HG03575 (cell line): Measurements from ENCODE around the gene HELQ.
"Not testable (repeated sequence)": the region's sequence is repeated elsewhere in the genome, so short reads cannot be mapped to it uniquely, and the experiment has no call there.

Experiments
- ATAC-seq: cut with Tn5 transposase; IDR thresholded peaks from one replicate; pipeline ENCODE4 v1.9.1; 2021; ENCODE audit not compliant: unreplicated experiment, insufficient number of reproducible peaks, low FRiP score; ENCODE audit errors: extremely low read depth

The HELQ gene

DNA sequence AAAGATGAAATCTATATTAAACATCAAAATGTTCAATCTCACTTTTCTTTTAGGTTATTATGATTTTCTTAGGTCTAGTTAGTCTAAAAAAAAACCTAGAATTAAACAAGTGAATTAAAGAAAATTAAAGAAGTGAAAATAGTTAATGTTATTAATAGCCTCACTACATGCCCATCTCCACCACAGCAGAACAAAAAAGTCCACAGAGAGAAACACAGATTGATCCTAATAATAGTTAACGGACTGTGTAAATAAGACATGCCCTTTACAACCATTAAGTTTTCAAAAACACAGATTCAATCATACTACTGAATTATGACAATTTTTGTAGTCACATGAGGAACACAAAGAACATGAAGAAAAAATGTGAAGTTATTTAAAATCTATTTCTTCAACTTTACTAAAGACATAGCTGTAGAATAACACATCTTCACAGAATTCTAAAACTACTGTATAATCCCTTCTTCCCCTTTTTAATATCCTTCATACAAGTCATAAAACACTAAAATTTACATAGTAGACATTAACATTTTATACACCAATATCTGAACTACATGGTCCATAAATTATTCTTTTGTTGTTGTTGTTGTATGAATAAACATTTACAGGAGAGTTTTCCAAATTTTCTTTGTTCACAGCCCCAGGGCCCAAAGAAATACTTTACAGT lies 15.3 kb downstream of the HELQ start:
- ATAC-seq: no peak

DNA sequence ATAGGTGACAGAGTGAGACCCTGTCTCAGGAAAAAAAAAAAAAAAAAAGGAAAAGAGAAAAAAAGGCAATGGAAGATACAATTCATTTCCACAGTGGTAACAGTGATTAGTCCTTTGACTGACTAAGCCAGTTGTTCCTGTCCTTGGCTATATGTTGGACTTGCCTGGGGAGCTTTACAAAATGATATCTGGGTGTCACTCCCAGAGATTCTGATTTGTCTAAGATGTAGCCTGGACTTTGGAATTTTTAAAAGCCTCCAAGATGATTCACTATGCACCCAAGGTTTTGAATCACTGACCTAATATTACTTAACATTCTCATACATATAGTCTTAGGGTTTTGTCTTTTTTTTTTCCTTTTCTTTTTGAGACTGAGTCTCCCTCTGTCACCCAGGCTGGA lies 16.9 kb downstream of the HELQ start:
- ATAC-seq: no peak

DNA sequence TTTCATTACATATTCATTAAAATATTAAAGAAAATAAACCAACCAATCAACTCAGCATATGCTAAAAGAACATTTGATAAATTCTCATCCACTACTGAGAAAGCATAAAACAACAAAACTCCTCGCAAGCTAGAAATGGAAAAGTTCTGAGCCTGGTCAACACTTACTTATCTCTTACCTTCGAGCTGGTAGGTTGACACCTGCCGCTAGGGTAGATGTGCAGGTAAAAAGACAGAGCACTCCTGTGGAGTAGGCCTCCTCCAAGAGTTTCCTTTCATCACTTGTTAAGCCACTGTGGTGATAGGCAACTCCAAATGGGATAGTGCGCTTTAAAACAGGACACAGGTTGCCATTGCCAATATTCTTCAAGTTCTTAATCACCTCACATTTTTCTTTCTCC lies 18.9 kb downstream of the HELQ start:
- no peak for ATAC-seq

DNA sequence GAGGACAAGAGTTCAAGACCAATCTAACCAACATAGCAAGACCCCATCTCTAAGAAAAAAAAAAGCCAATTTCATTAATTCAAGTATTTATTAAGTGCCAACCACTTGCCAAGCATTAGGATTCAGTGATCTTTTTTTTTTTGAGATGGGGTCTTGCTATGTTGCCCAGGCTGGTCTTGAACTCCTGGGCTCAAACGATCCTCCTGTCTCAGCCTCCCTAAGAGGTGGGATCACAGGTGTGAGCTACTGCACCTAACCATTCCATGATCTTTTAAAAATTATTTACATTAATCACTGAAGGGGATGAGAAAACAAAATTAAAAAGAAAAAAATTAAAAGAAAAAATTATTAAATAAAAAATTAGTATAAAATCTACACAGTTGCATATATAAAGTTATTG lies 24.4 kb downstream of the HELQ start:
- no peak for ATAC-seq

DNA sequence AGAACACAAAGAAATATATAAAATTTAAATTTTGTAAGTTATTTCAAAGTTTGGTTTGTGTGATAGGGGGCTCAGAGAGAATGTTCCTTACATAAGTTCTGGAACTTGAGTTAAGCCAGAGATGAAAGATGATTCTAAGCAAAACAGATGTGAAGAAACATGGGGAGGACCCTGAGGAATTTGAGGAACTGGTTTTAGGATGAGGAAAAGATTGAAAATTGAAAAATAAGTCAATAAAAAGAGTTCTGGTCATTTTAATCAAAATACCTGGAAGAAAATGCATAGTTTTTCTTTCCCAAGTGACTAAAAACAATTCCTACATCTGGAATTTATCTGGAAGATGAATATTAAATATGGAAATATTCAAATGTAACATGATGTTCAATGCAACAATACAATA lies 37.4 kb downstream of the HELQ start:
- ATAC-seq: no peak

DNA sequence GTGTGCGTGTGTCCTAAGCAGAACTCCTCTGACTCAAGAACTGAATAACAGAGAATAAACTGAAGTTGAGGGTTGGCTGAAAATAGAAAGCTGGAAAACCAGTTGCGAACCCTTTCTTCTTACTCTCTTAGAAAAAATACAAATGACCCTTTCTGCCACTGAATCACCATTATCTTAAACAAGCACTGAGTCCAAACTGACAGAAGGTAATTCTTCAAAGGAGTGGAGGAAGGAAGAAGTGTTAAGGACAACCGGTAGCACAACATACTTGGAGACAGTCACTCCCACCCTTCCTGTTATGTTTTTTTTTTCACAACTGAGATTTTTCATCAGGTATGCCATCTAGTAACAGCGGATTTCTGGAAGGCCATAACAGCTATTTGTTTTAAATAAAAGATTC lies 38.1 kb downstream of the HELQ start:
- no peak for ATAC-seq

DNA sequence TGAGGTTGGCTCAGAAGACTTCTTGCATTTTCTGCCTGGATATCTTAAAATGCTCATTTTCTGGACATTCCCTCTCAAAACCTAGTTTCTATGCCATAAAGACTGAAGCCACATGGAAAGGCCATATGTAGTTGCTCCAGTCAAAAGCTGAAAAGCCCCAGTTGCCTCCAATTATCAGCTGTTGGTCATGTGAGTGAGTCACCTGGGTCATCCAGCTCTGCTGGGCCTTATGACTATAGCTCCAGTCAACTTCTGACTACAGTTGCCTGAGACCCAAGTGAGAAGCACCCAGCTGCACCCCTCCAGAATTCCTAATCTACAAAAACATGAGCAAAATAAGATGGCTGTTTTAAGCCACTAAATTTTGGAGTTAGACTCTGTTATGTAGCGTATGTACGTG lies 41.9 kb downstream of the HELQ start:
- ATAC-seq: no peak

DNA sequence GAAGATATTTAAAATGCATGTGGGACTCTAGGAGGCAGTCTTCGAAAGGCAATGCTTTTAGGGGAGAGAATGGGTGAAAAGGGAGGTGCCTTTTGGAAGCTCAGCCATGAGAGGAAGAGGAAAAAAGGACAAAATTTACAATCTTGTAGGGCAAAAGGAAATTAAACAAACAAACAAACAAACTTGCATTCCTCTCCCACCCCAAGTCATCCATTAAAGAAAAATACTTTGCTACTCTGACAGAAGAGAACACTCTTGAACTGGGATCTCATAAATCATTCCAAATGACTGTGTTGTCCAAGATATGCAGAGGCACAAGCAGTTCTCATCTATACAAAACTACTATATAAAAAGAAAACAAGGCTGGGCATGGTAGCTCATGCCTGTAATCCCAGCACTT lies 46.7 kb downstream of the HELQ start:
- no peak for ATAC-seq

DNA sequence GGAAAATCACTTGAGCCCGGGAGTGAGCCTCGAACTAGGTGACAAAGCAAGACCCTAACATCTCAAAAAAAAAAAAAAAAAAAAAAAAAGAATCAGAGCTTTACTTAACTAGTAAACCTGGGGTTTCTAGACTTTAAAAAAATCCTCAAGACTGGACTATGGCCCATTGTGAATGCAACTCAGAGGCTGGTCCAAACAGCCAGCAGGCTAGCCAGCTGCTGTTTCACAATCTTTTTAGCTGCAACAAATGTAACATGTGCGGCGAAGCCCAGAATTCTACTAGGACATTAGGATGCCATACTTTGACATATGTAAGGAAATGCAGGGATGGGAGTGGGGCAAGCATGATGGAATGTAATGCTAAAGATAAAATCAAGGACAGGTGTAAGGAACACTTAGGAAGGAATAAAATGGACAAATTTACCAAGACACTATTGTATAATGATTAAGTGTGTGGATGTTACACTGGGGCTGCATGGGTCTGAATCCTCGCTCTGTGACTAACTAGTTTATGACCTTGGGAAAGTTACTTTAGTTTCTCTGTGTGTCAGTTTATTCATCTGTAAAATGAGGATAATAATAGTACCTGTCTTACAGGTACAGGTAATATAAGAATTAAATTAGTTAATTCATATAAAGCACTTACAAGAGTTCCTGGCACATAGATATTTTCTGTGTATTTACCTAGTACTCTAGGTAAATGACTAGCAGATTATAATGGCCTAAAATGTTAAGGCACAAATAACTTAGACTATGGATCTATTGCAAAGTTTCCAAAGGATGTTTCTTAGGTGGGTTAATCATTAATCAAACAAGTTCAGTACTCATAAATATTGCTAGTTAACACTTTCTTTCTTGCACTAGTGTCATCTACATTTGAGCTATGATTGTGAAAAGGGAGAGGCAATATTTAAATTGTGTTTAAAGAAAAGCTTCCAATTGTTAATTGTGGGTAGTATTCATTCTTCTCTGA lies 49.5 kb downstream of the HELQ start:
- ATAC-seq: no peak

DNA sequence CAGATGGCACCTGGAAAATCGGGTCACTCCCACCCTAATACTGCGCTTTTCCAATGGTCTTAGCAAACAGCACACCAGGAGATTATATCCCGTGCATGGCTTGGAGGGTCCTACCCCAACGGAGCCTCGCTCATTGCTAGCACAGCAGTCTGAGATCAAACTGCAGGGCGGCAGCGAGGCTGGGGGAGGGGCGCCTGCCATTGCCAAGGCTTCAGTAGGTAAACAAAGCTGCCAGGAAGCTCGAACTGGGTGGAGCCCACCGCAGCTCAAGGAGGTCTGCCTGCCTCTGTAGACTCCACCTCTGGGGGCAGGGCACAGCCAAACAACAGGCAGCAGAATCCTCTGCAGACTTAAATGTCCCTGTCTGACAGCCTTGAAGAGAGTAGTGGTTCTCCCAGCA lies 57.5 kb downstream of the HELQ start:
- ATAC-seq: not testable (repeated sequence)

DNA sequence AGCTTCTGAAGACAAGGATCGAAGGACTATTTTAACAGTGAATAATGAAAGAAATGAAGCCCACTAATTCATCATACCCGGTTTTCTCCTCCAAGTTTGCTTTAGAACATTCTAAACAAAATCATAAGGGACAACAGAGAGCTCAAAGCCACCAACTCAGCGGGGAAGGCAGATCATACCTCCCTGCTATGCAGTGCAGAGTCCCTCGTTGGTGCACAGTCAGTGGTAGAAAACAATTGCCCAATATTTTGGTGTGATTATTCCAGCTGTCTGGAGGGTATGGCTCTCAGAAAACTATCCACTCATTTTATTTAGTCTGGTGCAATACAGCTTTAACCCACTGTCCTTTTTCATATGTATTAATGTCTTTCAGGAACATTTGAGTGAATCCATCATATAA lies 61.7 kb downstream of the HELQ start:
- no peak for ATAC-seq

DNA sequence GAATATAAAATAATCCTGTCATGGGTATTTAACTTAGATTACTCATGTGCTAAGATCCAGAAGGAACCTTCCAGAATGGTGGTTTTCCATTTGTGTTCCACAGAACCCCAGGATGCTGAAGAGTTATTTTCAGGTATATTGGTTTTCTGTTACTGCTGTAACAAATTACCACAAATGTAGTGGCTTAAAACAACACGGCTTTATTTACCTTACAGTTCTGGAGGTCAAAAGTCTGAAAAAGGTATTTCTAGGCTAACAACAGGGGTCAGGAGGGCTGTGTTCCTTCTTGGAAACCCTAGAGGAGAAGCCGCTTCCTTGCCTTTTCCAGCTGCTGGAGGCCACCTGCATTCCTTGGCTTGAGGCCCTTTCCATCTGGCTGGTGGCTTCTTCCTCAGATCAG lies 63.1 kb downstream of the HELQ start:
- ATAC-seq: no peak

DNA sequence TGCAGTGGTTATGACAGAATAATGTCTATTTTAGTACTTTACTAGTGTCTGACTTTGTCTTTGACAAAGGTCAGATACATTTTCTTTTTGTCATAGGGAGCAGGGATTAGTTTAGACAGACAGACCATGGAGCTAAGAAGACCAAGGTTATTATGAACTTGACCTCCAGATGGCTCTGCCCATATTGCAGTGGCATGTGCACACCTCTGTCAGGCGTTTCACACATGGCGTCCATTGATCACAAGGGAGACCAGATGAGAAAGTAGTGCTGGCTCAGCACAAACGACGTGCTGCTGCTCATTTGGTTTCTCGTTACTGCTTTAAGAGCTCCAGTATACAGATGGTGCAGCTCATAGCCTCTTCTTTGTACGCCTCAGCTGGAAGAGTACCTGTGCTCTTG lies 64.7 kb downstream of the HELQ start:
- no peak for ATAC-seq

DNA sequence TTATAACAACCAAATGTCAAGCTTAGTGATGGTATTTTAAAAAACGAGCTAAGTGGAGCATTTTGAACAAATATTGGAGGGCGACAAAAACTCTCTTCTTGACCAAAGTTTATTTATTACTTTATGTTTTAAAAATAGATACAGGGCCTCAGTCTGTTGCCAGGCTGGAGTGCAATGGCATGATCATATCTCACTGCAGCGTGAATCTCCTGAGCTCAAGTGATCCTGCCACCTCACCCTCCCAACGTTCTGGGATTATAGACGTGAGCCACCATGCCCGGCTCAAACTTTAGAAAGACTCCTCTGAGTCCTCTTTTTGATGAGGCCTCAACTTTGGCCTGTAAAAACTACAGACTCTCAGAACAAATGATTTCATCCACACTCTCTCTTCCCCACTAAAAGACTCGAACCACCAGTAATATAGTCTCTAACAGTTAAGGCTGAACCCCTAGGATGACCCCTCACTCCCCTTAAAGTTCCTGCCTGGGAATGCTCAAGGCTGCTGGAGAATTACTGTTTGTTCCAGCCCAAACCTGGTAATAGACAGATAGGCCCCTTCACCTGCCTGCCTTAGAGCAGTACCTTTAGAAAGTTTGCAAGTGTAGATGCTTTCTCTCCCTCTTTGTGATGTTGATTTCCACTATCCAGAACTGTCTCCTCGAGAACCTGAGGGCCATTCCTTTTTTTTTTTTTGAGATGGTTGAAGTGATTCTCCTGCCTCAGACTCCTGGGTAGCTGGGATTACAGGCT lies 65.7 kb downstream of the HELQ start:
- no peak for ATAC-seq

DNA sequence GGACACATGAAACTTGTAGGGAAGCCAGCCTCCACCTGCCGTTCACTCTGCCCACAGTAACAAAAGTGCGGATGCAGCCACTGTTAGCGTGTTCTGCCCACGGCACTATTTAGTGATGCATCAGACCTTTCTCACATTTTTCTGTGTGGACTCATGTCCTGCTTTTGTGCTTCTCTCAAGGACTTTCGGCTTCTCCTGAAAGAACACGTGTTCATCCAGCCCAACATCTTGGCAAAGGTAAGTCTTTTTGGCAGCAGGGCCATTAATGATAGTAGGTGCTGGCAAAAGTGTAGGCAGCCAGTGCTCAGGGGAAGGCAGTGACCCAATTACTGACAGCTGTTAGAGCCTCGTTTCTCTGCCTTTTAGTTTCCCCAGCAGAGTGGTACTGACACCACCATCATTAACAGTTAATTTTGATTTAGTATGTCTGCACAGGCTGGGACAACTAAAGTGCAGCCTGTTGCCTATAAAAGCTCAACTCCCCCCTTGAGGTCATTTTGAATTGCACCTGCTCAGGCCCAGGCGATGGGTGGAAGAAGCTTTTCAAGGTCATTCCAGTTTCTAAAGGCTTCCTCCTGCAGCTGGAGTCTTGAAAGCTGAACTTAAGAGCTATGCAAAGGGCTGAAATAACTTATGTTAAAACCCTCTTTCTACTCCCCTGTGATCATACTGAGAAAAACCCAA lies 66.4 kb downstream of the HELQ start:
- no peak for ATAC-seq

DNA sequence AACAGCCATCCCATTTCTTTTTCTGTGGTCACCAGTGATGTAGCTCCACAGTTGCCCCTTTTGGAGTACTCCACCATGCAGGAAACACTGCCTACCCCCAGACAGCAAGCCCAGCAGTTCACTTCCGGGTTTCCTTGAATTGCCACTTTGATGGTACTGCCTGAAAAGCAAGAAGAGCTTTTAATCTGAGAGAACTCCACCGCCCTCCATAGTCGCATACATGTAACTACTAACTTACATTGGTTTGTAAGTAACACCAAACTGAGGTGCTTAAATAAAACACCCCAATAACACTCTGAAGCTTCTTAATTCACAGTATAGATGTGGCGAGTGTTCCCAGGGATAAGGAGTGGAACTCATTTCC lies 67.3 kb downstream of the HELQ start:
- ATAC-seq: no peak

DNA sequence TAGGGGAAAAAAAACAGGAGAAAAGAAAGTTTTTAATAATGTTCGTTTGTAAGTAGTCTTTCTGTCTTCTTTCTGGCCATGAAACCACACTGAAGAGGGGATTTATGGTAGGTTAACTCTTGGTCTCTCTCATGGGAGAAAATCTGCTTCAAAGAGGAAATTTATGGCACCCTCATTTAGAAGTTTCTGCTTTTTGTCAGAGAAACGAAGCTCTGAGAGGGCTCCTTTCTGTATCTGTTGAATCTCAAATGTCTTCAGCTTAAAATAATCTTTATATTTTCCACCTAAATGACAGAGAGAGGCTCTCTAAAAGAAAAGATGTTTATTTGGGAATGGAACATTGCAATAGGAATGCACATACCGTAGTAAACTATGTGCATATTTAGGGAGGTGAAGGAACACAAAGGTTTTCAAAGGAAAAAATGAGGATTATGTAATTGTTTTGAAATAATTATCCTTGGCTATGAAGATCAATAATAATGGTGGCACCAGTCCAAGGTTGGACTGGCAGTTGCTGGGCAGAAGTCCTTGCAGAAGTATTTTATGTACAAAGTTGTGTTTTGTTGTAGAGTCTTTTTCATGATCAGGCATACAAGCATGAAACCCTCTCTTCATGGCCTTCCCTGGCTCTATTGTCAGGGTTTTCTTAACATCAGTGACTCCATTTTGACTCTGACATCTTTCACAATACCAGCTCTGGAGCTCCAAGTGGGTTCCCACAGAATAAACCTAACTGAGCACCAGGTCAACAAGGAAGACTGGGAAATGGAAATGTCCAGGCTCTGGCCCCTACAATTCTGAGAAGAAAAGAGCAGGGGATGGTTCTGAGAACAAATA lies 67.9 kb downstream of the HELQ start:
- no peak for ATAC-seq

DNA sequence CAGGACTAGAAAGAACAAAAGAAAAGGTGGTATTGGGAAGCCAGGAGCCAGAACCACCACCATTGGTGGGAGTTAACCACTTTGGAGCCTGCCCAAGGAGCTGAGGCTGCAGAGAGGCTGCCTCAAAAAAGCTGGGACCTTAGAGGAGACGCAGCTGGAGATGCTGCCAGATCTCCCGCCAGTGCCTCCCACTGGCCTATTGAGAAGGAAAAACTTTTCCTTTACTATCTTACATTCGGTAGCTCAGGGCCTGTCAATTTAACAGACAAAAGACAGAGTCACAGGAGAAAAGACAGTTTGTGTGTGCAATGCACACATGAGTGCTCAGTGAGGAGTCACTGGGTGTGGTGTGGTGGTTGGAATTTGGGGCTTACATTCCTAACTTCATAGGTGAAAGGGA lies 68.6 kb downstream of the HELQ start:
- no peak for ATAC-seq

DNA sequence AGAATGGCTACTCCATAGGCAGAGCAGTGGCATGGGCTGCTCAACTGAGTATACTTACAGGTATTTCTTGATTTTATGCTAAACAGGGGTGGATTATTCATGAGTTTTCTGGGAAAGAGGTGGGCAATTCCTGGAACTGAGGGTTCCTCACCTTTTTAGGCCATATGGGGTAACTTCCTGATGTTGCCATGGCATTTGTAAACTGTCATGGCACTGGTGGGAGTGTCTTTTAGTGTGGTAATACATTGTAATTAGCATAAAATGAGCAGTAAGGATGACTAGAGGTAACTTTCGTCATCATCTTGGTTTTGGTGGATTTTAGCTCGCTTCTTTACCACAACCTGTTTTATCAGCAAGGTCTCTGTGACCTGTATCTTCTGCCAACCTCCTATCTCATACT lies 72.8 kb downstream of the HELQ start:
- ATAC-seq: no peak
